A673 (cell line): Measurements from ENCODE around the gene CKB.

ENCODE experiments used
- EZH2 ChIP-seq: fragments of 200-600 bp; sonication (generic); IDR thresholded peaks from 2 replicates; pipeline ENCODE4 v1.6.1; 2017; ENCODE audit warnings: borderline replicate concordance, low read depth, mild to moderate bottlenecking, mixed read lengths, antibody characterized with exemption, low read length; ENCODE audit not compliant: poor library complexity, severe bottlenecking
- TF ChIP-seq, protein P1 (sequence below): fragments of 300-800, 200-600 bp; sonication (generic); conservative IDR thresholded peaks from 2 replicates; pipeline ENCODE4 v1.5.1; 2017; ENCODE audit warnings: low read depth, mild to moderate bottlenecking, antibody characterized with exemption, low read length, moderate library complexity, mixed read lengths

DNA sequence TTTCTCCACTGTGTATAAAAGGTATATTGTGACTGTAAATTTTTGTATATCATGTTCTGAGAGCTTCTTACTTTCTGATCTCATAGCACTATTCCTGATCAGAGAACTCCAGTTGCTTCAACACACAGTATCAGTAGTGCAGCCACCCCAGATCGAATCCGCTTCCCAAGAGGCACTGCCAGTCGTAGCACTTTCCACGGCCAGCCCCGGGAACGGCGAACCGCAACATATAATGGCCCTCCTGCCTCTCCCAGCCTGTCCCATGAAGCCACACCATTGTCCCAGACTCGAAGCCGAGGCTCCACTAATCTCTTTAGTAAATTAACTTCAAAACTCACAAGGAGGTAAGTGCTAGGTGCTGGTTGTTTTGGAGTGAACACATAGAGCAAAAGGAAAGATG is 30.9 kb downstream of the CKB start:
- TF ChIP-seq EZH2 = no peak
- TF ChIP-seq, protein P1, sequence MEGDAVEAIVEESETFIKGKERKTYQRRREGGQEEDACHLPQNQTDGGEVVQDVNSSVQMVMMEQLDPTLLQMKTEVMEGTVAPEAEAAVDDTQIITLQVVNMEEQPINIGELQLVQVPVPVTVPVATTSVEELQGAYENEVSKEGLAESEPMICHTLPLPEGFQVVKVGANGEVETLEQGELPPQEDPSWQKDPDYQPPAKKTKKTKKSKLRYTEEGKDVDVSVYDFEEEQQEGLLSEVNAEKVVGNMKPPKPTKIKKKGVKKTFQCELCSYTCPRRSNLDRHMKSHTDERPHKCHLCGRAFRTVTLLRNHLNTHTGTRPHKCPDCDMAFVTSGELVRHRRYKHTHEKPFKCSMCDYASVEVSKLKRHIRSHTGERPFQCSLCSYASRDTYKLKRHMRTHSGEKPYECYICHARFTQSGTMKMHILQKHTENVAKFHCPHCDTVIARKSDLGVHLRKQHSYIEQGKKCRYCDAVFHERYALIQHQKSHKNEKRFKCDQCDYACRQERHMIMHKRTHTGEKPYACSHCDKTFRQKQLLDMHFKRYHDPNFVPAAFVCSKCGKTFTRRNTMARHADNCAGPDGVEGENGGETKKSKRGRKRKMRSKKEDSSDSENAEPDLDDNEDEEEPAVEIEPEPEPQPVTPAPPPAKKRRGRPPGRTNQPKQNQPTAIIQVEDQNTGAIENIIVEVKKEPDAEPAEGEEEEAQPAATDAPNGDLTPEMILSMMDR = no peak
